ENCODE measurements around the gene CLDN4.
A peak's percentile ranks its signal among the peaks of the same experiment; 100 is the strongest.

DNA sequence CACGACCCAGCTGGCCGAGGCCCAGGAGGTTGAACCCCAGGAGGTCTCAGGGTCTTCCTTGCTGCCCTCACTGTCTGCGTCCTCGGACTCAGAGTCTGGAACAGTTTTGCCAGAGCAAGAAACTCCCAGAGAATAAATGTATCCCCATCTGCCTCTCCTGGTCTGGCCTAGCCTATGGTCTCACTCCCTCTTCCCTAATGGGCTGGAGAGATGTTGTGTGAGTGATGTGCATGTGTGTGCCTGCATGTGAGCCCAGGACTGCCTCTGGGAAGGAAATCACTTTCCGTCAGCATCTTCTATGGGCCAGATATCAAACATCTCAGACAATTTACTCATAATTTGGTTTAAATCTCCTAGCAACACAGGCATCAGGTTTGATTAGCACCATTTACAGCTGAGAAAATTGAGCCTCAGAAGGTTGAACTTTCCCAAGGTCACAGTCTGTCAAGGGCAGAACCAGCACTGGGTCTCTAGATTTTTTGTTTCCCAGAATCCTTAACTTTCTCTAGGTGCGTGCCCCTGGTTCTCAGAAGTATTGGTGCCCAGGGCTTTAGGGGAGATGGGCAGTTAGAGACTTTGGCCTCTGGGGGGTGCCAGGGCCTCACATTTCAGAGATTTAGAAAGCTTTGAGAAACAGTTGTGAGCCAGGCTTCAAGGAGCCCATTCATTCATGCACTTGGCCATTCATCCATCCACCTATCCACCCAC is 35.1 kb downstream of the CLDN4 start:
- TF ChIP-seq, protein P1, sequence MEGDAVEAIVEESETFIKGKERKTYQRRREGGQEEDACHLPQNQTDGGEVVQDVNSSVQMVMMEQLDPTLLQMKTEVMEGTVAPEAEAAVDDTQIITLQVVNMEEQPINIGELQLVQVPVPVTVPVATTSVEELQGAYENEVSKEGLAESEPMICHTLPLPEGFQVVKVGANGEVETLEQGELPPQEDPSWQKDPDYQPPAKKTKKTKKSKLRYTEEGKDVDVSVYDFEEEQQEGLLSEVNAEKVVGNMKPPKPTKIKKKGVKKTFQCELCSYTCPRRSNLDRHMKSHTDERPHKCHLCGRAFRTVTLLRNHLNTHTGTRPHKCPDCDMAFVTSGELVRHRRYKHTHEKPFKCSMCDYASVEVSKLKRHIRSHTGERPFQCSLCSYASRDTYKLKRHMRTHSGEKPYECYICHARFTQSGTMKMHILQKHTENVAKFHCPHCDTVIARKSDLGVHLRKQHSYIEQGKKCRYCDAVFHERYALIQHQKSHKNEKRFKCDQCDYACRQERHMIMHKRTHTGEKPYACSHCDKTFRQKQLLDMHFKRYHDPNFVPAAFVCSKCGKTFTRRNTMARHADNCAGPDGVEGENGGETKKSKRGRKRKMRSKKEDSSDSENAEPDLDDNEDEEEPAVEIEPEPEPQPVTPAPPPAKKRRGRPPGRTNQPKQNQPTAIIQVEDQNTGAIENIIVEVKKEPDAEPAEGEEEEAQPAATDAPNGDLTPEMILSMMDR (IDR thresholded peaks at IDR 0.05): peak; percentile 51 to 58 (median 52)
- no peak for TF ChIP-seq POLR2A (IDR thresholded peaks at IDR 0.05)

Measured in vagina (tissue), 2 donors.